HG02852 (cell line): Measurements from ENCODE around the gene TMEM263.
A peak's percentile ranks its signal among the peaks of the same experiment; 100 is the strongest.

Experiments
- ATAC-seq: cut with Tn5 transposase; IDR thresholded peaks from one replicate; pipeline ENCODE4 v1.9.1; 2021; ENCODE audit warnings: mild to moderate bottlenecking, moderate library complexity; ENCODE audit not compliant: unreplicated experiment

TMEM263 gene

DNA sequence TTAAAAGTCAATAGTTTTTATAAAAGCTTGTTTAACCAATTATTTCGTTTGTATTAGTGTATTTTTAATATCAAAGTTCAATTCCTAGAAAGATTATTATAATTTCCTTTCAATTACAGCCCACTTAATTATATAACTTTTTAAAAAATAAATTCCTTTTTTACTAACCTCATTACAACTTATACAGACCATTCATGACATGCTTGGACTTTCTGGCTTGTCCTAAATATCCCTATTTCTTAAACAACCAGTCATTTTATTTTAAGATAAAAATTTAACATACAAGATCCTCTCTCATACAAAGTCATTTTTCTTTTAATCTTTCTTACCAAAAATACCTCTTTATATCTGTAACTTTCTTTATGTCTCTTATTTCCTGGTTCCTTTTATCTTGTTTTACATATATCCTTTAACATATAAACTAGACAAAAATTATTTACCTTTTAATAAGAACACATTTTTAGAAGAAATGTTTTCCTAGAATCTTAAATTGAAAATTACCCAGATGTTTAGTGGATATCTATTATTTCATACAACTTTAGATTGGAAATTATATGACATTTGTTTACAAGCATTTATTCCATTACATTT lies 10.4 kb upstream of the TMEM263 start:
- ATAC-seq: no peak

GRCh38 chr12:106947461-106947860 lies 8.2 kb upstream of the TMEM263 start:
- ATAC-seq: no peak

DNA sequence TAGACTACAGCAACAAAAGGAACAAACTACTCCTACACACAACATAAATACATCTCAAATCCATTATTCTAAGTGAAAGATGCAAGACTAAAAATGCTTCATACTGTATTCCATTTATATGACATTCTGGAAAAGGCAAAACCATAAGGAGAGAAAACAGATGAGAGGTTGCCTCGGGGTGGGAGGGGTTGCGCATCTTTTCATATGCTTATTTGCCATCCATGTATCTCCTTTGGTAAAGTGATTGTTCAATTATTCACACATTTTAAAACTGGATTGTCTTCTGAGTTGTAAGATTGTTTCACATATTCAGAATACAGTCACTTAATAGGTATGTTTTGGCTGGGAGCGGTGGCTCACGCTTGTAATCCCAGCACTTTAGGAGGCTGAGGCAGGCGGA lies 5.1 kb upstream of the TMEM263 start:
- ATAC-seq: no peak

GRCh38 chr12:106953352-106954250 lies 2.1 kb upstream of the TMEM263 start:
- ATAC-seq: no peak

DNA sequence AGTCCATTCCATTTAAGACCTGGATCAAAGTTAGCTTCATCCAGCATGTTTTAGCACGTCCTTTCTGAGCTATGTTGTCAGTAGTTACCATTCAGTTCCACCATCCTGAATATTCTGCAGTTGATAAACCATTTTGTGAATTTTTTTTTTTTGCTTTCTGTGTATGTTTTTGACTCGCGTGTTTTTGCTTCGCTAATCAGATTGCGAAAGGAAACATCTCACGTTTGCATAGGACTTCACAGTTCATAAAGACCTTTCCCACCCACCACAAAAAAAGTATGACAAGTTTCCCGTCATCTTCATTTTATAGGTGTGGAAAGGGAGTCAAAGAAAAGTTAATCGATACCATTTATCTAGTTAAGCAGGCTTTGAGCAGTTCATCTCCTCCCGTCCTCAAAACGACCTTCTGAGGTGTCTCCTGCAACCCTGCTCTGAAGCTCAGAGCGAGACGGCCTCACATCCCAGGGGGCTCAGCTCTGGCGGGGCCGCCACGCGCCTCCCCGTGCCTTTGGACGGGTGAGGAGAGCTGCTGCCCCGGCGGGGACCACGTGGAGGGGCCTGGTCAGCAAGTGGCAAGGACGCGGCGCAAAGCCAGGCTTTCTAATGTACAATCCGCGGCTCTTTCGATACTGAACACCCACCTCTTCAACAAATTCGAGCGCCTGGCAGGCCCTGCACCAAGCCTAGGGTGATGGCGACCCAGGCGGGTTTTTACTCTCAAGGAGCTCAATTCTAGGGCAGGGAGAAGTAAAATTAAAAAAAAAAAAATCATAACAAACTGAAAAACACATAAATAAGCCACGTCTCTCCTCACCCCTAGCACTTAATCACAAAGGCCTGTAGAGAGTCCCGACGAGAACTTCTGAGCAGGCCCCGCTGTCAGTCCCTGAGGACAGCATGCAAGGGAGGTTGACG lies 988 bp upstream of the TMEM263 start:
- ATAC-seq: no peak

GRCh38 chr12:106956048-106956578 lies 406 bp downstream of the TMEM263 start:
- peak; percentile 32 for ATAC-seq

- no peak for ATAC-seq
Observed at GRCh38 chr12:106957583-106957982, 1.9 kb downstream of the TMEM263 start.

- no peak for ATAC-seq
Observed at GRCh38 chr12:106960443-106960842, 4.7 kb downstream of the TMEM263 start.

- no peak for ATAC-seq
Observed at GRCh38 chr12:106962286-106962685, 6.6 kb downstream of the TMEM263 start.

DNA sequence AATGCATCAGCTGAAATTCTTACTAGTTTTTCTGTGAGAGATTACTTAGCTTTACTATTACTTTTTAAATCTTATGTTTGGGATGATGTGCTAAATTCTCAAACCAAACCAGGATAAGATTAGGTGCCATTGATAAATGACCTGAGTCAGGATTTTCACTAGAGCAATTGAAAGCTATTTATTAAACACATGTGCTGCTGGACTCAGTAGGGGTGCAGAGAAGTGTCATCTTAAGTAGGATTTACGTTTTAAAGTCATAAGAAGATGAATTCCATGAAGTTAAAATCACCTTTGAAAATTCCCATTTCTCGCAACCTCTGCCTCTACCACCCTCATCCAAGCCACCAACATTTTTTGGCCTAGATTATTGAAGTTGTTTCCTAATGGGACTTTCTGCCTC lies 8.8 kb downstream of the TMEM263 start:
- ATAC-seq: no peak

- ATAC-seq: no peak
Observed at GRCh38 chr12:106971065-106971464, 15.4 kb downstream of the TMEM263 start.

GRCh38 chr12:106973545-106973944 lies 17.8 kb downstream of the TMEM263 start:
- ATAC-seq: no peak

- ATAC-seq: peak; percentile 62
Observed at GRCh38 chr12:106974511-106974910, 18.8 kb downstream of the TMEM263 start.

- no peak for ATAC-seq
Observed at GRCh38 chr12:106975098-106975497, 19.4 kb downstream of the TMEM263 start.

DNA sequence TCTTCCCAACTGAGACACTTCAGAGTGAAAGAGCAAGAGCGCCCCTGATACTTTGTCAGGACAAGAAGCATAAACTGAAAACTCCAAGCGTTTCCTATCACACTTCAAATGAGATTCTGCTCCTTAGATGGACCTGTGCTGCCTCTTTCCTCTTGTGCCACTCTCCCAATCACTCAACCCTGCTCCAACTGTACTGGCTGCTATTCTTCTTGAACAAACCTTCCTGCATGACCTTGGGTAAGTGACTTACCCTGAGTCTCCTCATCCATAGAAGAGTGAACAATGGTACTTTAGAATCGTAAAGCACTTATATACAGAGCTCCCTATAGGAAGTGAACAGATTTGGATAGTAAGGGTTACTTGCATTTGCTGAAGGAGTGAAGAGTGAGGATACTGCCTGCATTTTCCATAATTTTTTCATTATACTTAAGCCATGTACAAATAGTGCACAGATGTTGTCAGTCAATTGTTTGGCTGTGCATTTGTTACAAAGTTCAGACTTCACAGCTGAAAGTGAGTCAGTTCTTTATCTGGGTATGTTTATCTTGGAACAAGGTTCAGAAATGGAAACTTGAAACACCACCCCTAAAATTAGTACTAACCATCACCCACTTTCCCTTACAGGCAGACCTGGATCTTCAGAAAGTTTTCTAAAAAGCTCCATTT lies 20.4 kb downstream of the TMEM263 start:
- no peak for ATAC-seq

GRCh38 chr12:106976668-106977067 lies 21.0 kb downstream of the TMEM263 start:
- ATAC-seq: no peak

DNA sequence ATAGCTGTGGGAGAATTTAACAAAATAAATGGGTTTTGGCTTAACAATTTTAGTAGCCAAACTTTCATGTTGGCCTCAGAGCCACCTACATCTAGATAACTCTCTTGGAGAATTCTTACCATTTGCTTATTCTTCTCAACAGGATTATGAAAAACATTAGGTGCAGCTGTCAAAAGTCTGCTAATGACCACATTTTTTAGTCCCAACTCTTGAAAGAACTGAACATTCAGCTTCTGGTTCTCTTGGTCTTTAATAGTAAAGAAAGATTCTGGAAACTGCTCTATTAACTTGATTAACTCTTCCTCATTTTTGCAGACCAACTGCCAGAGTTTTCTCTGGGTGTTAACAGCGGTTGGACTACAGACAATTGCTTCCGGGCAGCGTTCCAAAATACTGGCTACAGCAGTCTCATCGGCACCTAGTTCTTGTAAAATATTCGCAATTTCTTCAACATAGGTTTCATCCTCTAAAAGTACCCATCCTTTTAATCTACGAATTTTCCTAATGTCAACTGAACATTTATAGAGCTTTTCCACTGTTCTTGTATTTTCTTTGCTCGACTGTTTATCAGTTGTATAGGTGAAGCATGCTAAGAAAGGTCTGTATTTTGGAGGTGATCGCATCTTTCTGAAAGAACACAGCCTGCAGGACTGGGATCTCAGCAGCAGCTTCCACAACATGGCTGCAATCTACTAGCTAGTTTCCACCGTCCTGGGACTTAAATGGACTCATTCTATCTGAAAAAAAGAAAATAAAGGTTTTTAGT lies 22.5 kb downstream of the TMEM263 start:
- no peak for ATAC-seq

DNA sequence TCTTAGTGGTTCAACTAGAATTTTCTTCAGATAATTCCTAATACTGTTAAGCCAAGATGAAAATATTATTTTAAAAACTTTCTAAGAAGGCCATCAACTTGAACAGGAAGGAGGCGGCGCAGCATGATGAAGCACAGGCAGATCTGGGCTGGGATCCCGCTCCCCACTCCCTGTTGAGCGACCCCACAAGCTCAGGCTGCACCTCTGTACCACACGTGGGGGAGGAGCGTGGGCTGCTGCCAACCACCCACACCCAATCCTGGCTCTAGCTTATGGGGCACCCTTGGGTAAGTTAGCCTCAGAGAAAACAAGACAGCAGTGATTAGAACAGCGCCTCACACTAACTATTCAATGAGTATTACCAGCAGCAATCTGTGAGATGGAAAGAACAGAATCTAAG lies 25.2 kb downstream of the TMEM263 start:
- no peak for ATAC-seq

DNA sequence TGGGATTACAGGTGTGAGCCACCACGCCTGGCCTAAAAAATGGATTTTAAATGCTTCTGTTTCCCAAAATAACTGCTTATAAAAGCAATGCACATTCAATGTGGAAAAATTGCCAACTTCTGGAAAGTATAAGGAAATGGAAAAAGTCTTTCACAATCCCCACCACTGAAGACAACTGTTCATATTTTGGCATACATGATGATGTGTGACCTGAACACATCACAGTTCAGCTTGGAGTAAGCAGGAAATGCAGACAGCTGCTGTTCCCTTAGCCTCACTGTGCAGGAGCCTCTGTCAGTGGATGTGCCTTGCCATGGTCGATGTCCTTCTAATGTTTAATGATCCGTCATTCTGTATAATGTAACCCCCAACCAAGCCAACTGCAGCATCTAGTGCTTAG lies 26.1 kb downstream of the TMEM263 start:
- ATAC-seq: no peak

GRCh38 chr12:106982229-106982628 lies 26.5 kb downstream of the TMEM263 start:
- no peak for ATAC-seq
